OCI-LY7 (cell line): Measurements from ENCODE around the gene LRPPRC. TPM values are rescaled to one million over a fixed set of nuclear protein-coding genes. Genes with fewer than 3 reads are reported as not detected.

Experiments used
- BruUV-seq: library from RNA; stranded (reverse); fragments of 400-500 nt; replicated peaks from 2 replicates; lab custom pipeline; 2021; lab: Mats Ljungman, UMichigan
- CTCF ChIA-PET: fragments of 300-600 bp; sonication (Branson Sonifier 250); formaldehyde crosslinking; loops from one replicate; lab custom pipeline; 2022; ENCODE audit warnings: antibody characterized with exemption; ENCODE audit not compliant: unreplicated experiment; lab: Charles Lee
- POLR2A ChIA-PET: fragments of 300-600 bp; sonication (Branson Sonifier 250); formaldehyde crosslinking; loops from one replicate; lab custom pipeline; 2022; ENCODE audit warnings: antibody characterized with exemption; lab: Charles Lee
- DNase-seq: peaks from one replicate; pipeline ENCODE4 v3.0.0-alpha.2; 2015; ENCODE audit warnings: low spot score
- H2AFZ ChIP-seq: fragments of 200-600 bp; sonication (generic), shearing (Covaris generic); 2 replicates; pipeline ENCODE4 v1.6.1; 2014; ENCODE audit warnings: mild to moderate bottlenecking, antibody characterized with exemption, low read length, moderate library complexity
- H3K27ac ChIP-seq: fragments of 200-600 bp; sonication (generic); 2 replicates; pipeline ENCODE4 v1.5.1; 2014; ENCODE audit warnings: mixed run types, low read depth, mild to moderate bottlenecking, moderate library complexity, low read length, inconsistent platforms; ENCODE audit not compliant: poor library complexity, severe bottlenecking
- H3K36me3 ChIP-seq: fragments of 200-600 bp; sonication (generic); 2 replicates; pipeline ENCODE4 v1.6.1; 2014; ENCODE audit warnings: mild to moderate bottlenecking, antibody characterized with exemption, low read length, moderate library complexity, mixed read lengths; ENCODE audit not compliant: insufficient read depth
- H3K4me1 ChIP-seq: fragments of 200-600 bp; sonication (generic); 2 replicates; pipeline ENCODE4 v1.5.1; 2014; ENCODE audit warnings: mild to moderate bottlenecking, low read length; ENCODE audit not compliant: insufficient read depth, poor library complexity, severe bottlenecking
- H3K4me2 ChIP-seq: fragments of 200-600 bp; sonication (generic); 2 replicates; pipeline ENCODE4 v1.6.1; 2014; ENCODE audit warnings: mild to moderate bottlenecking, low read length
- H3K4me3 ChIP-seq: fragments of 200-600 bp; sonication (generic); 2 replicates; pipeline ENCODE4 v1.5.1; 2014; ENCODE audit warnings: mild to moderate bottlenecking, low read depth, low read length; ENCODE audit not compliant: poor library complexity, severe bottlenecking
- H3K79me2 ChIP-seq: fragments of 200-600 bp; sonication (generic); 2 replicates; pipeline ENCODE4 v1.6.1; 2016; ENCODE audit warnings: low read depth, mild to moderate bottlenecking, low read length, moderate library complexity, mixed read lengths; ENCODE audit not compliant: insufficient read depth
- H3K9me2 ChIP-seq: fragments of 200-600 bp; sonication (generic); 2 replicates; pipeline ENCODE4 v1.6.1; 2016; ENCODE audit warnings: mild to moderate bottlenecking, low read length, mixed read lengths; ENCODE audit not compliant: insufficient read depth
- H3K9me3 ChIP-seq: fragments of 200-600 bp; sonication (generic); 2 replicates; pipeline ENCODE4 v1.6.1; 2014; ENCODE audit warnings: mild to moderate bottlenecking, mixed run types, low read length, mixed read lengths
- H4K20me1 ChIP-seq: fragments of 200-600 bp; sonication (generic); 2 replicates; pipeline ENCODE4 v1.6.1; 2014; ENCODE audit warnings: mild to moderate bottlenecking, antibody characterized with exemption, low read length, moderate library complexity, mixed read lengths; ENCODE audit not compliant: insufficient read depth
- EZH2phosphoT487 ChIP-seq: fragments of 200-600 bp; sonication (generic); IDR thresholded peaks from 2 replicates; pipeline ENCODE4 v1.6.1; 2018; ENCODE audit warnings: low read depth, borderline replicate concordance, mild to moderate bottlenecking, mixed run types, antibody characterized with exemption, low read length, moderate library complexity, mixed read lengths
- intact Hi-C: fragments of 100-400 bp; cut with micrococcal nuclease; formaldehyde crosslinking; loops from one replicate; pipeline ENCODE4 v1.10.0; 2022; ENCODE audit not compliant: unreplicated experiment
- total RNA-seq, 2 experiments: library from RNA; depleted of rRNA in 1 of 2; stranded (reverse); fragments of >200 nt in 1 of 2; shearing (Covaris generic) in 1 of 2; gene quantifications; 2 replicates each; pipeline ENCODE4 v1.2.3, GENCODE V29; 2014 to 2022
- TF ChIP-seq, protein P1 (sequence below): fragments of 200-600 bp; sonication (generic); conservative IDR thresholded peaks from 2 replicates; pipeline ENCODE4 v1.5.1; 2014; ENCODE audit warnings: mild to moderate bottlenecking, antibody characterized with exemption, low read length, moderate library complexity, mixed read lengths

Gene LRPPRC
- total RNA-seq, 2 experiments from 2014 or later: 64.4 to 136 TPM

DNA sequence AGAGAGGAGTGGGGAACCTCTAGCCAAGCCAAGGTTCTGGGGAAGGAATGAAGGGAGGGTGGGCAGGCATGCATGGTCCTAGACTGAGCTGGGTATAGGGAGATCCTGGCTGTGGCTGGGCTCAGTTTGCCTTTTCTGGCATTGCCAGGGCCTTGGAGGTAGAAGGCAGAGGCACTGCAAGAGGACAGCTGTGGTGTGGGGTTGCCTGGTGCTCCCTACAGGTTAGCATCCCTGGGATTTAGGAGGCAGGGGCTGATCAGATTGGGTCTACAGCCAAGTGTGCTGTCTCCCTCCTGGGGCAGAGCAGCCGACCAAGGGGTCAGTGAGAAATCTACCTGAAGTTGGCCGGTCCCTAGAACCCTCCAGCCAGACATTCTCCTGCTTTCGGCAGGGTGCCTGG is 141.1 kb downstream of the LRPPRC start:
- no peak for TF ChIP-seq EZH2phosphoT487
- TF ChIP-seq, protein P1, sequence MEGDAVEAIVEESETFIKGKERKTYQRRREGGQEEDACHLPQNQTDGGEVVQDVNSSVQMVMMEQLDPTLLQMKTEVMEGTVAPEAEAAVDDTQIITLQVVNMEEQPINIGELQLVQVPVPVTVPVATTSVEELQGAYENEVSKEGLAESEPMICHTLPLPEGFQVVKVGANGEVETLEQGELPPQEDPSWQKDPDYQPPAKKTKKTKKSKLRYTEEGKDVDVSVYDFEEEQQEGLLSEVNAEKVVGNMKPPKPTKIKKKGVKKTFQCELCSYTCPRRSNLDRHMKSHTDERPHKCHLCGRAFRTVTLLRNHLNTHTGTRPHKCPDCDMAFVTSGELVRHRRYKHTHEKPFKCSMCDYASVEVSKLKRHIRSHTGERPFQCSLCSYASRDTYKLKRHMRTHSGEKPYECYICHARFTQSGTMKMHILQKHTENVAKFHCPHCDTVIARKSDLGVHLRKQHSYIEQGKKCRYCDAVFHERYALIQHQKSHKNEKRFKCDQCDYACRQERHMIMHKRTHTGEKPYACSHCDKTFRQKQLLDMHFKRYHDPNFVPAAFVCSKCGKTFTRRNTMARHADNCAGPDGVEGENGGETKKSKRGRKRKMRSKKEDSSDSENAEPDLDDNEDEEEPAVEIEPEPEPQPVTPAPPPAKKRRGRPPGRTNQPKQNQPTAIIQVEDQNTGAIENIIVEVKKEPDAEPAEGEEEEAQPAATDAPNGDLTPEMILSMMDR: no peak
- POLR2A ChIA-PET: interaction anchor here (0.6 kb wide), 1 partner anchor 618 kb away, joined by 4 read pairs; no protein-coding TSS in a partner anchor
- no peak for DNase-seq
- H3K4me1 ChIP-seq: no peaks in the 10 kb centered on the region
- no TSS peak for BruUV-seq
- H3K4me3 ChIP-seq: no peak overlapping the region
- H3K79me2 ChIP-seq: no peaks in the 10 kb centered on the region
- no peak overlapping the region for H3K27ac ChIP-seq
- H2AFZ ChIP-seq: no peak overlapping the region
- H3K36me3 ChIP-seq: no peaks in the 10 kb centered on the region
- no peaks in the 10 kb centered on the region for H3K9me3 ChIP-seq
- no peak overlapping the region for H3K4me2 ChIP-seq
- H3K9me2 ChIP-seq: no peaks in the 10 kb centered on the region
- intact Hi-C loops: no loop called here
- CTCF ChIA-PET: no interaction called here
- H4K20me1 ChIP-seq: no peaks in the 10 kb centered on the region

DNA sequence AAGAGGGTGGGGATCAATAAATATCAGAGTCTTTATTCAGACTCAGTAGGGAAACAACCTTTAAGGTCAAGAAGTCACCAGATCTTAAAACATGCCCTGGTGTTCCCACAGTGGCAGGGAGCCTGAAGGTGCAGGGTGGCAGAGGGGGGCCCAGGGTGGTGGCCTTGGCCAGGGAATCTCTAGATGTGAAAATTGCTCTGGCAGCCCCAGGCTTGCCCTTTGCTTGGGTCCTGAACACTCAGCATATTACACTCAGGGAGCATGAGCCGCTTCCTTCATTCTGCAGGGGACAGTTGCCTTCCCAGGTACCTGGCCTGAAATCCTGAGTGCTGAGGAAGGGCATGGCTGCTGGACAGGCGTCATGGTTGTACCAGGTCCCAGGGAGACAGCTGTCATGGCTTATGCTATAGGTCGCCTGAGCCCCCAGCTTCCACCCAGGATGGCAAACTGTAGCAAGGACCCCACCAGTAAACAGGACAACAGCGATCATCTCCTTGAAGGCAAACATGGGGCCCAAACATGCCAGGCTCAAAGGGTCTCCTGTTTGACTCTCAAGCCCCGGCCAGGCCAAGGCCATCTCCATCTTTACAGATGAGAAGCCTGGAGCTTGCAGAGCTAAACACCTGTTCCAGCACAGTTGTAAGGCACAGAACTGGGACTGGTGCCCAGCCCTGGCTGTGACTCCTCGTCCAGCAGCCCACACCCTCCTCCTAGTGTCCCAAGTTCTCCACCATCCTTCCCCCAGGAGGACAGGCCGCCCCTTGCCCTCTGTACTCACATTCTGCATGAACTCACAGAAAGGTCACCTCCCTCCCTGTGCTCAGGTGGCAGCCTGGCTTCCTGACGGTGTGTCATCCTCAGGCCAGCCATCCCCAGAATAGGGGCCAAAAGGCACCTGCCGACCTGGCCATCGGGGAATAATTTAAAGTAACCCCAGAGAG is 142.4 kb downstream of the LRPPRC start:
- POLR2A ChIA-PET: interaction anchor here (0.7 kb wide), 1 partner anchor 24 kb away, joined by 3 read pairs; no protein-coding TSS in a partner anchor
- Histone ChIP-seq H3K9me2 (no peaks in the 10 kb centered on the region), H3K79me2 (no peaks in the 10 kb centered on the region), H3K4me2 (no peak overlapping the region), H3K27ac (no peak overlapping the region), H4K20me1 (no peaks in the 10 kb centered on the region), H3K9me3 (no peaks in the 10 kb centered on the region), H3K36me3 (no peaks in the 10 kb centered on the region), H2AFZ (no peak overlapping the region), H3K4me3 (no peak overlapping the region), H3K4me1 (no peaks in the 10 kb centered on the region)
- no peak for DNase-seq
- intact Hi-C loops: no loop called here
- TF ChIP-seq, protein P1: no peak
- TF ChIP-seq EZH2phosphoT487: no peak
- CTCF ChIA-PET: no interaction called here
- BruUV-seq: no TSS peak
